Measurements from ENCODE around the gene NIPA2.
A peak's percentile ranks its signal among the peaks of the same experiment; 100 is the strongest.

The NIPA2 gene

DNA sequence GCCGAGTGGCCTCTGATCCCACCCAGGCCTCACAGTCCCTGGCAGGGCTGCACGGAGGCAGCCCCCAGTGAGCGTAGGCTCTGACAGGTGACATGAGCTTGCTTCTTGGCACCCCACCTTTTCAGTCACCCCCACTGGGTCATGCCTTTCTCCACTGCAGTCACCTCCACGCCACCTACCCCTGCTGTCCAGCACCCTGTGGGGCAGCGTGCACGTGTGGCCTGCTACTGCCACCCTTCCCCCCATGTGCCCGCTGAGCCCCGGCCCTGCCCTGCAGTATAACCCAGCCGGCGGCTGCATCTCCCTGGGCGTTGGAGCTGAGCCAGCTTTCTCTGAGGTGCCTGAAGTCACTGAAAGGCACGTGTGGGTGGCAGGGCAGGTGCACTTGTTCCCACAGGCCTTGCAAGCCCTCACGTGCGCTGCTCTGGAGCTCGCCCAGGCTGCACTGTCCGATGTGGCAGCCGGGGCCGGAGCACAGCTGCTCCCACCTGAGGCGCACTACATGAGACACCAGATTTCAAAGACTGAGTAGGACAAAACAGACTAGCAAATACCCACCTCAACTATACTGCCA, 65.6 kb downstream of the NIPA2 start:
- DNase-seq = peak; percentile 87

- peak; percentile 68 for DNase-seq
These were observed 66.3 kb downstream of the NIPA2 start for GRCh38 chr15:22904736-22905135.

GRCh38 chr15:22907161-22907950, 68.9 kb downstream of the NIPA2 start:
- DNase-seq = no peak

DNA sequence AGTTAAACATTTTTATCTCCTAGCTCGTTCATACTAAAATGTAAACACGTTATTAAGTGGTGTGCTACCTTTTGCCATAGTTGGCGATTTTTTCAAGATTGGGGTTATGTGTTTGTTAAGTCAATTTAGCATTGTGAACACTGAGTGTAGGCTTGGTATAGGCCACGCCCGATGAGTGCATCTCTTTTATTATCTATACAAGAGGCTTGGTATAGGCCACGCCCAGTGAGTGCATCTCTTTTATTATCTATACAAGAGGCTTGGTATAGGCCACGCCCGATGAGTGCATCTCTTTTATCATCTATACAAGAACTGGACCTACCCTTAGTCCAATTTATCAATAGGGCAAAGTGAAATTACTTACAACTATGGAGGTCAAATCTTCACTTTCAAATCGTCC, 70.4 kb downstream of the NIPA2 start:
- no peak for DNase-seq

- no peak for DNase-seq
These were observed 72.8 kb downstream of the NIPA2 start for GRCh38 chr15:22911306-22911705.

GRCh38 chr15:22912256-22912655, 73.8 kb downstream of the NIPA2 start:
- no peak for DNase-seq

DNA sequence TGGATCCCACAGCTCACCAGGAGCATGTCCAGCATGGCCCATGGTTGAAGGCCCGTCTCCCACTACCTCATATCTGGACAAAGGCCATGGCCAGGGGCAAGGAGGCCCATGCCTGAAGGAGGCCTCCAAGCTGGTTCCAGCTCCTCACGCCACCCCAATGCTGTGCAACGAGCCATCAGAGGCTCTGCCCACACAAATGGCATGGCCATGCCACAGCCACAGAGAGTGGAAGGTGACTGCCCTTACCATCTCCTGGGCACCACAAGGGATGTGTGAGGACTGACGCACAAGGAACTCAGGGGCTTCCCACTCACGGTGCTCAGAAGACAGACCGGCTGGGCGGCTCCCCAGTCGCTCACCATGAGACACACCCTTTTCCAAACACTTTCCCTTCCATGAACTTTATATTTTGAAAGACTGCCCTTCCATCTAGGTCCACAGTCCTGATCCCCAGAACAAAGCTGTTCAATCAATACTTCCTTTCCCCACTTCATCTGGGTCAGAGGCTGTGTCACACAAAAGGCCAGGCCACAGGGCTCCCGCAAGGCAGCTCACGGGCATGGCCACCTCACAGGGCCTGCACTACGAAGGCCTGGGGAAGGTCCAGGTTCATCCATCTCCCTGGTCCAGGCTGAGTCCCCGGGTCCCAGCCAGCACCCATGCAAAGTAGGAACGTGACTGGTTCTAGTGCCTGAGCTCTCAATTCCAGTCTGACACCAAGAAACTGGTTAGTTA, 75.3 kb downstream of the NIPA2 start:
- DNase-seq = no peak

DNA sequence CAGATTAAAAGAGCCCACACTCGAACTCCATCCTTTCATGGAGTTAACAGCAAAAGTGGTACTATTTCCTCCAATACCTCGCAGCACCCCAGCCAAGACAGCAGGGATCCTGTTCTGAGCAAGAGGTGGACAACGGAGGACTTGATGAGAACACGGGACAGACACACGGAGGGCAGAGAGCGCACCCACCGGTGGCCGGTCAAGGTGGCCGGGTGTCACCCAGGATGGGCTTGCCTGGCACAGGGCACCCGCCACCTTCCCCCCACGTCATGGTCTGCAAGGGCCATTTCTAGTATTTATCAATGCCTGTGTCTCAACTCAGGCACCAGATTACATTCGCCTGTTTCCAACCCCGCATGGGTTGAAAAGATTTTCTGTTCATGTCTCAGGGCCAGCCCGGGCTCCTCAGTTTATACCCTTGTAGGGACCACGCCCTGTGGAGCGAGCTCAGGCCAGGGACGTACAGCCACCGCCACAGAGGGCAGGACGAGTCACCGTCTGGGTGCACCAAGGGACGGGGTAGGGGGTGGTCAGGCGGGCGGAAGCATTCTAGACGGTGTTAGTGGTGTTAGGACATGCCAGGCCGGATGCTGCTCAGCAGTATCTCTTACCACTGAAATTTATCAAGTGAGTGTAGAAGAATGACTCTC, 77.5 kb downstream of the NIPA2 start:
- no peak for DNase-seq

GRCh38 chr15:22916606-22917350, 78.3 kb downstream of the NIPA2 start:
- no peak for DNase-seq

DNA sequence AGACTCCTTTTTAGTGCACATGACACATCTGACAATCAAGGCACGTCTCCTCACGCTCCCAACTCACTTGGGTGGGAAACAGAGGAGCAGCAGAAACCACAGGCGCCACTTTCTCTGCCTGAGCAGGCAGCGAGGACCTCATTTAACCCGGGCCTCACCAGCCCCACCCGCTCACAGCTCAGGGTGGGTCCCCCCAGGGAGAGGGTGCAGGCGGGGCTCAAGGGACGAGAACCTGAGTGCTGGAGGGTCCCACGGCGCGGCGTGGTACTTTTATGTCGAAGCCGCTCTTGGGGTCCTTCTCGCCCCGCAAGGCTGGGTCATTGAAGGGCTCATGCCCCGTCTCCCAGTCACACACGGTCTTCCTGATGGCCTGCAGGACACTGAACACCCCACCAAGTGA, 79.1 kb downstream of the NIPA2 start:
- no peak for DNase-seq
